T-cell (primary cell): Measurements from ENCODE around the gene ADARB2. TPM values are rescaled to one million over a fixed set of nuclear protein-coding genes. Genes with fewer than 3 reads are reported as not detected.

Experiments used
- ATAC-seq, 4 experiments: fragments of 200-7000 bp in 3 of 4; fragments of 150-1000 bp in 1 of 4; cut with Tn5 transposase; replicated peaks in 1 of 4; 1 replicate in 3 of 4; 2 replicates in 1 of 4; pipeline ENCODE4 v1.10.0; 2021; ENCODE audit warnings: moderate library complexity in 3 of 4, mild to moderate bottlenecking in 2 of 4, moderate number of reproducible peaks in 1 of 4
- CTCF ChIA-PET, 2 donors: fragments of 300-600 bp; sonication (Branson Sonifier 250); formaldehyde crosslinking; loops; one replicate each; lab custom pipeline; 2022; ENCODE audit warnings: antibody characterized with exemption in 2 of 2; lab: Charles Lee
- POLR2A ChIA-PET, 2 donors: fragments of 300-600 bp; sonication (Branson Sonifier 250); formaldehyde crosslinking; loops; one replicate each; lab custom pipeline; 2022; ENCODE audit warnings: antibody characterized with exemption in 2 of 2; lab: Charles Lee
- DNase-seq, 35 experiments: peaks; one replicate each; pipeline versions ENCODE4 v3.0.0 to v3.0.0-alpha.2; 2013 to 2023
- H3K27ac ChIP-seq: one replicate; pipeline ENCODE4 v1.5.1; 2013; ENCODE audit warnings: low read length
- H3K27me3 ChIP-seq, 2 experiments: replicated peaks in 1 of 2; 1 replicate in 1 of 2; 2 replicates in 1 of 2; pipeline versions ENCODE4 v1.6.1 to v1.7.0; 2013; ENCODE audit warnings: low read length in 1 of 2, mixed read lengths in 1 of 2; ENCODE audit not compliant: control insufficient read depth in 2 of 2, insufficient read depth in 2 of 2; ENCODE audit errors: extremely low read depth in 1 of 2
- H3K36me3 ChIP-seq, 2 donors: 1 replicate in 1 of 2; 2 replicates in 1 of 2; pipeline versions ENCODE4 v1.6.1 to v1.7.0; 2013; ENCODE audit warnings: low read length in 1 of 2; ENCODE audit not compliant: control insufficient read depth in 2 of 2, insufficient read depth in 1 of 2; ENCODE audit errors: extremely low read depth in 1 of 2
- H3K4me1 ChIP-seq, 2 experiments: 1 replicate in 1 of 2; 2 replicates in 1 of 2; pipeline versions ENCODE4 v1.6.1 to v1.7.0; 2013; ENCODE audit warnings: low read length in 2 of 2, mixed read lengths in 1 of 2; ENCODE audit not compliant: insufficient read depth in 2 of 2, control insufficient read depth in 1 of 2; ENCODE audit errors: extremely low read depth in 1 of 2
- H3K4me3 ChIP-seq, 2 donors: 1 replicate in 1 of 2; 2 replicates in 1 of 2; pipeline versions ENCODE4 v1.5.1 to v1.7.0; 2013; ENCODE audit warnings: mild to moderate bottlenecking in 2 of 2, low read length in 1 of 2, moderate library complexity in 1 of 2; ENCODE audit not compliant: control insufficient read depth in 1 of 2; ENCODE audit errors: extremely low read depth in 1 of 2
- H3K9me3 ChIP-seq: 2 replicates; pipeline ENCODE4 v1.7.0; 2013
- H3K27ac Mint-ChIP-seq, 2 donors: one replicate each; pipeline ENCODE4 v1.8.0; 2020 to 2021; ENCODE audit warnings: mild to moderate bottlenecking in 2 of 2, mixed read lengths in 2 of 2
- H3K27me3 Mint-ChIP-seq, 2 donors: one replicate each; pipeline ENCODE4 v1.8.0; 2021 to 2022; ENCODE audit warnings: mixed read lengths in 2 of 2
- H3K36me3 Mint-ChIP-seq: one replicate; pipeline ENCODE4 v1.8.0; 2021; ENCODE audit warnings: mixed read lengths
- H3K4me1 Mint-ChIP-seq, 3 donors: one replicate each; pipeline ENCODE4 v1.8.0; 2020 to 2022; ENCODE audit warnings: mixed read lengths in 3 of 3, mild to moderate bottlenecking in 1 of 3
- H3K4me3 Mint-ChIP-seq, 3 donors: one replicate each; pipeline ENCODE4 v1.8.0; 2020 to 2022; ENCODE audit warnings: mild to moderate bottlenecking in 3 of 3, mixed read lengths in 3 of 3, moderate library complexity in 3 of 3
- H3K9me3 Mint-ChIP-seq, 3 donors: one replicate each; pipeline ENCODE4 v1.8.0; 2020 to 2022; ENCODE audit warnings: mixed read lengths in 3 of 3
- WGBS: methylation state at CpG from one replicate; pipeline ENCODE4 v1.1.5; 2013; ENCODE audit warnings: missing lambda C conversion rate; ENCODE audit not compliant: insufficient coverage; 5-methylcytosine and 5-hydroxymethylcytosine counted together
- total RNA-seq, 35 experiments: library from RNA in 6 of 35; stranded (reverse) in 6 of 35; fragments of 120-200 nt in 1 of 35; gene quantifications; one replicate each; pipeline versions ENCODE4 v1.2.1 to v1.2.4 and lab custom pipeline; 2013 to 2026

The ADARB2 gene
- total RNA-seq, 5 donors from 2014 or later (not counting 1 experiment from before 2014, with no cell fraction given) = 0.07 to 4.0 (median 0.41) TPM

GRCh38 chr10:1152386-1153250, 584.7 kb downstream of the ADARB2 start:
- no peaks in the 10 kb centered on the region for H3K36me3 ChIP-seq
- Mint-ChIP-seq H3K36me3 (no peaks in the 10 kb centered on the region), H3K27ac (no peak overlapping the region), H3K27me3 (peaks cover 0 to 4% of the 10 kb centered on the region in 2 donors), H3K9me3 (no peaks in the 10 kb centered on the region), H3K4me3 (no peak overlapping the region), H3K4me1 (peaks cover 2 to 20% (median 13%) of the 10 kb centered on the region in 3 donors)
- ATAC-seq (no peak), DNase-seq (no peak)
- ChIA-PET POLR2A (no interaction called here), CTCF (interaction anchor here in 1 of 2 donors (0.6 kb wide), 1 partner anchor 230 kb away, joined by 3 read pairs; no protein-coding TSS in a partner anchor)
- H3K9me3 ChIP-seq = no peaks in the 10 kb centered on the region
- peaks cover 0 to 30% of the 10 kb centered on the region in 2 experiments for H3K27me3 ChIP-seq
- 82% methylated on average over 28 of the region's 32 CpGs for WGBS
- H3K4me3 ChIP-seq = no peak overlapping the region
- H3K27ac ChIP-seq = no peak overlapping the region
- H3K4me1 ChIP-seq = no peaks in the 10 kb centered on the region

GRCh38 chr10:1151076-1152033, 586.0 kb downstream of the ADARB2 start:
- DNase-seq = peak in 1 of 35 experiments; percentile 20
- H3K27me3 Mint-ChIP-seq = peaks cover 0 to 3% of the 10 kb centered on the region in 2 donors
- ATAC-seq = no peak
- POLR2A ChIA-PET = no interaction called here
- peaks cover 5 to 7% (median 7%) of the 10 kb centered on the region in 3 donors for H3K9me3 Mint-ChIP-seq
- H3K4me3 Mint-ChIP-seq = no peak overlapping the region
- WGBS = 85% methylated on average over 7 of the region's 15 CpGs
- Histone ChIP-seq H3K36me3 (no peaks in the 10 kb centered on the region), H3K4me1 (no peaks in the 10 kb centered on the region), H3K4me3 (no peak overlapping the region), H3K27me3 (peaks cover 0 to 32% of the 10 kb centered on the region in 2 experiments), H3K9me3 (no peaks in the 10 kb centered on the region), H3K27ac (no peak overlapping the region)
- H3K36me3 Mint-ChIP-seq = peaks cover 3% of the 10 kb centered on the region
- CTCF ChIA-PET = no interaction called here
- no peak overlapping the region for H3K27ac Mint-ChIP-seq
- H3K4me1 Mint-ChIP-seq = peaks cover 2 to 20% (median 13%) of the 10 kb centered on the region in 3 donors

- Mint-ChIP-seq H3K4me1 (peaks cover 2 to 20% (median 13%) of the 10 kb centered on the region in 3 donors), H3K27ac (no peak overlapping the region), H3K4me3 (no peak overlapping the region), H3K36me3 (peaks cover 6% of the 10 kb centered on the region), H3K9me3 (peaks cover 9 to 13% (median 11%) of the 10 kb centered on the region in 3 donors), H3K27me3 (peaks cover 0 to 3% of the 10 kb centered on the region in 2 donors)
- CTCF ChIA-PET = no interaction called here
- WGBS = 84% methylated on average over 13 of the region's 13 CpGs
- Histone ChIP-seq H3K27ac (no peak overlapping the region), H3K9me3 (no peaks in the 10 kb centered on the region), H3K27me3 (peaks cover 0 to 28% of the 10 kb centered on the region in 2 experiments), H3K4me1 (no peaks in the 10 kb centered on the region), H3K4me3 (no peak overlapping the region), H3K36me3 (no peaks in the 10 kb centered on the region)
- DNase-seq = peak in 1 of 35 experiments; percentile 14
- no peak for ATAC-seq
- POLR2A ChIA-PET = no interaction called here
Measured at GRCh38 chr10:1150638-1150955, 586.7 kb downstream of the ADARB2 start.

GRCh38 chr10:1149793-1150637, 587.3 kb downstream of the ADARB2 start:
- peaks cover 0 to 3% of the 10 kb centered on the region in 2 donors for H3K27me3 Mint-ChIP-seq
- peaks cover 0 to 28% of the 10 kb centered on the region in 2 experiments for H3K27me3 ChIP-seq
- peaks cover 6% of the 10 kb centered on the region for H3K36me3 Mint-ChIP-seq
- POLR2A ChIA-PET = no interaction called here
- H3K9me3 Mint-ChIP-seq = peaks cover 9 to 13% (median 11%) of the 10 kb centered on the region in 3 donors
- no peaks in the 10 kb centered on the region for H3K9me3 ChIP-seq
- no peak overlapping the region for H3K27ac Mint-ChIP-seq
- no peak overlapping the region for H3K4me3 ChIP-seq
- 72% methylated on average over 15 of the region's 23 CpGs for WGBS
- no peaks in the 10 kb centered on the region for H3K36me3 ChIP-seq
- ATAC-seq (peak in 3 of 4 experiments; percentile 45 to 74 (median 58)), DNase-seq (peak in 16 of 35 experiments; percentile 3 to 43 (median 15))
- CTCF ChIA-PET = interaction anchor here in 1 of 2 donors (1.0 kb wide), 1 partner anchor 40 kb away, joined by 4 read pairs; no protein-coding TSS in a partner anchor
- peaks cover 2 to 20% (median 13%) of the 10 kb centered on the region in 3 donors for H3K4me1 Mint-ChIP-seq
- H3K4me1 ChIP-seq = no peaks in the 10 kb centered on the region
- H3K4me3 Mint-ChIP-seq = peak overlapping the region in 1 of 3 donors; percentile 10
- no peak overlapping the region for H3K27ac ChIP-seq

DNA sequence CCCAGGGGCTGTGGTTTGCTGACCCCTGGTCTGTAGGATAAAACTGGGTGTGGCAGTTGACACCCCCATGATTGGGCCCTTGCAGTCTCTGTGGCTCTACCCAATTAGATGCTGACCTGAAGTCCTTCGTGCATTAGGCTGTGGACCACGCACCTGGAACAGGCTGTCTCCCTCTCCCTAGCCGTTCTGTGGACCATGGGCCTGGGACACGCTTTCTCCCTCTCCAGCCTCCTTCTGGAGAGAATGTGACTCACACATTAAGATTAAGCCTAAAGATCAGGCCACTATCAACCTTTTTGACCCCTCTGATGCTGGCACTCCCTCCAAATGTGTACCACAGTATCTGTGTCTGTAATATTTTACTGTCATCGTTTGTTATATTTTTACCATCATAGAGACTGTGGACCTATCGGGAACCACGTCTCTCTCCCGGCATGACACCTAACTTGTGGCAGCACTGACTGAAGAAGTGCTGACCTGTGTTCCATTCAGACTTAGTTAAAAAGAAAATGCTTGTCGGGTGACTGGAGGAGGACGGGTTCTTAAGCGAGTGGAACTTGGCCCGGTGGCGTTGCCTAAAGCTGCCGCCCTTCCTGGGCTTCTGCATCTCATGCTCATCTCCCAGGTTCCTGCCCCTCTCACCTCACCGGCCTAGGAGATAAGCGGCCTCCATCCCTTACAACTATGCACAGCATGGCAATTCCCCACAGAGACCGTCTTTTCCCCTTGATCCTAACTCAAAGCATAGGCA, 588.3 kb downstream of the ADARB2 start:
- CTCF ChIA-PET = interaction anchor here (0.7 to 1.0 kb wide), 2 partner anchors 39 to 501 kb away, joined by 3 to 4 read pairs; no protein-coding TSS in a partner anchor
- Histone ChIP-seq H3K27ac (no peak overlapping the region), H3K36me3 (no peaks in the 10 kb centered on the region), H3K9me3 (no peaks in the 10 kb centered on the region), H3K4me3 (no peak overlapping the region), H3K27me3 (peaks cover 0 to 26% of the 10 kb centered on the region in 2 experiments), H3K4me1 (no peaks in the 10 kb centered on the region)
- no peak overlapping the region for H3K27ac Mint-ChIP-seq
- H3K9me3 Mint-ChIP-seq = peaks cover 9 to 14% (median 13%) of the 10 kb centered on the region in 3 donors
- ATAC-seq (no peak), DNase-seq (no peak)
- POLR2A ChIA-PET = no interaction called here
- H3K36me3 Mint-ChIP-seq = peaks cover 6% of the 10 kb centered on the region
- 91% methylated on average over 13 of the region's 17 CpGs for WGBS
- no peak overlapping the region for H3K4me3 Mint-ChIP-seq
- peaks cover 2 to 20% (median 10%) of the 10 kb centered on the region in 3 donors for H3K4me1 Mint-ChIP-seq
- H3K27me3 Mint-ChIP-seq = peaks cover 0 to 3% of the 10 kb centered on the region in 2 donors
